Liver (tissue), 9 donors: ENCODE data around the gene STYX. TPM values are rescaled to one million over a fixed set of nuclear protein-coding genes. Genes with fewer than 3 reads are reported as not detected.
A peak's percentile ranks its signal among the peaks of the same experiment; 100 is the strongest.

Experiments
- DNase-seq: peaks from one replicate; pipeline ENCODE4 v3.0.0-alpha.2; 2017; ENCODE audit warnings: low spot score
- H3K27ac ChIP-seq, 2 donors: one replicate each; pipeline ENCODE4 v1.7.0; 2013; ENCODE audit warnings: inconsistent platforms in 2 of 2, low read length in 2 of 2, control low read depth in 1 of 2, low read depth in 1 of 2, mild to moderate bottlenecking in 1 of 2
- H3K27me3 ChIP-seq, 4 donors: one replicate each; pipeline versions ENCODE4 v1.6.1 to v1.7.0; 2013; ENCODE audit warnings: low read length in 3 of 4, inconsistent platforms in 1 of 4, mild to moderate bottlenecking in 1 of 4, moderate library complexity in 1 of 4; ENCODE audit not compliant: control insufficient read depth in 4 of 4, insufficient read depth in 4 of 4
- H3K36me3 ChIP-seq, 4 donors: one replicate each; pipeline versions ENCODE4 v1.6.1 to v1.7.0; 2013; ENCODE audit warnings: low read length in 3 of 4, mild to moderate bottlenecking in 3 of 4, low read depth in 1 of 4, moderate library complexity in 1 of 4; ENCODE audit not compliant: control insufficient read depth in 4 of 4, insufficient read depth in 3 of 4
- H3K4me1 ChIP-seq, 4 donors: one replicate each; pipeline versions ENCODE4 v1.6.1 to v1.7.0; 2013; ENCODE audit warnings: low read length in 3 of 4, mild to moderate bottlenecking in 3 of 4, moderate library complexity in 1 of 4; ENCODE audit not compliant: control insufficient read depth in 4 of 4, insufficient read depth in 4 of 4
- H3K4me3 ChIP-seq, 3 donors: one replicate each; pipeline versions ENCODE4 v1.6.1 to v1.7.0; 2013; ENCODE audit warnings: low read length in 3 of 3, control low read depth in 1 of 3, low read depth in 1 of 3, mild to moderate bottlenecking in 1 of 3
- H3K9ac ChIP-seq, 2 donors: one replicate each; pipeline ENCODE4 v1.7.0; 2013; ENCODE audit warnings: low read length in 2 of 2, mild to moderate bottlenecking in 2 of 2, moderate library complexity in 2 of 2, control low read depth in 1 of 2, low read depth in 1 of 2
- H3K9me3 ChIP-seq, 4 donors: one replicate each; pipeline versions ENCODE4 v1.6.1 to v1.7.0; 2013; ENCODE audit warnings: low read length in 3 of 4; ENCODE audit not compliant: control insufficient read depth in 4 of 4
- EGR1 ChIP-seq, 2 donors: IDR thresholded peaks; 2 replicates each; pipeline ENCODE4 v1.6.1; 2016 to 2018; ENCODE audit warnings: antibody characterized with exemption in 2 of 2, low read depth in 2 of 2
- FOXA2 ChIP-seq: IDR thresholded peaks from 2 replicates; pipeline ENCODE4 v1.6.1; 2016; ENCODE audit warnings: antibody characterized with exemption
- GABPA ChIP-seq, 2 donors: IDR thresholded peaks in 1 of 2; conservative IDR thresholded peaks in 1 of 2; 2 replicates each; pipeline ENCODE4 v1.6.1; 2016; ENCODE audit warnings: antibody characterized with exemption in 2 of 2, mild to moderate bottlenecking in 1 of 2, moderate library complexity in 1 of 2
- HNF4G ChIP-seq: IDR thresholded peaks from 2 replicates; pipeline ENCODE4 v1.6.1; 2016; ENCODE audit warnings: antibody characterized with exemption
- JUND ChIP-seq, 2 donors: IDR thresholded peaks; 2 replicates each; pipeline ENCODE4 v1.6.1; 2016; ENCODE audit warnings: antibody characterized with exemption in 2 of 2
- NR2F2 ChIP-seq: IDR thresholded peaks from 2 replicates; pipeline ENCODE4 v1.6.1; 2016; ENCODE audit warnings: antibody characterized with exemption
- RAD21 ChIP-seq, 2 donors: IDR thresholded peaks; 2 replicates each; pipeline ENCODE4 v1.6.1; 2016; ENCODE audit warnings: antibody characterized with exemption in 2 of 2, mild to moderate bottlenecking in 2 of 2
- RXRA ChIP-seq, 2 donors: IDR thresholded peaks; 2 replicates each; pipeline ENCODE4 v1.6.1; 2017 to 2018; ENCODE audit warnings: antibody characterized with exemption in 2 of 2, mild to moderate bottlenecking in 1 of 2
- TAF1 ChIP-seq: conservative IDR thresholded peaks from 2 replicates; pipeline ENCODE4 v1.6.1; 2016; ENCODE audit warnings: antibody characterized with exemption, mild to moderate bottlenecking
- YY1 ChIP-seq: IDR thresholded peaks from 2 replicates; pipeline ENCODE4 v1.6.1; 2016; ENCODE audit warnings: antibody characterized with exemption, mild to moderate bottlenecking
- WGBS: extraction: QIAGEN DNeasy Blood & Tissue Kit; methylation state at CpG from one replicate; pipeline ENCODE4 v1.1.7; 2013; 5-methylcytosine and 5-hydroxymethylcytosine counted together
- polyA plus RNA-seq, 2 donors: library from polyadenylated mRNA; stranded (reverse) in 1 of 2; unstranded in 1 of 2; fragments of 200-250 nt in 1 of 2; fragments of >200 nt in 1 of 2; fragmentation: Nextera tagmentation in 1 of 2; extraction: Ambion mirVana in 1 of 2; gene quantifications; one replicate each; pipeline versions ENCODE4 v1.2.1 to v1.2.3, GENCODE V29; 2013 to 2015
- total RNA-seq, 2 donors: library from RNA; depleted of rRNA; stranded (reverse); fragments of >200 nt; gene quantifications; one replicate each; pipeline ENCODE4 v1.2.3, GENCODE V29; 2014
- TF ChIP-seq, protein P1 (sequence below): fragments of 150-350 bp; IDR thresholded peaks from 2 replicates; pipeline ENCODE4 v1.5.1; 2017; ENCODE audit warnings: improper control_type of control experiment, low read depth, low read length; ENCODE audit not compliant: missing input control
- TF ChIP-seq, protein P2 (sequence below): IDR thresholded peaks from 2 replicates; pipeline ENCODE4 v1.6.1; 2016; ENCODE audit warnings: antibody characterized with exemption
- TF ChIP-seq, protein P3 (sequence below): IDR thresholded peaks from 2 replicates; pipeline ENCODE4 v1.6.1; 2016; ENCODE audit warnings: antibody characterized with exemption
- TF ChIP-seq, protein P4 (sequence below): IDR thresholded peaks from 2 replicates; pipeline ENCODE4 v1.6.1; 2016; ENCODE audit warnings: antibody characterized with exemption
- donor health status: healthy.
- donor health status: healthy.
- donor health status: healthy.
- donor health status: healthy.
- donor health status: healthy.

The STYX gene
- total and polyA plus RNA-seq, 4 donors = 5.9 to 21.2 (median 17.3) TPM

DNA sequence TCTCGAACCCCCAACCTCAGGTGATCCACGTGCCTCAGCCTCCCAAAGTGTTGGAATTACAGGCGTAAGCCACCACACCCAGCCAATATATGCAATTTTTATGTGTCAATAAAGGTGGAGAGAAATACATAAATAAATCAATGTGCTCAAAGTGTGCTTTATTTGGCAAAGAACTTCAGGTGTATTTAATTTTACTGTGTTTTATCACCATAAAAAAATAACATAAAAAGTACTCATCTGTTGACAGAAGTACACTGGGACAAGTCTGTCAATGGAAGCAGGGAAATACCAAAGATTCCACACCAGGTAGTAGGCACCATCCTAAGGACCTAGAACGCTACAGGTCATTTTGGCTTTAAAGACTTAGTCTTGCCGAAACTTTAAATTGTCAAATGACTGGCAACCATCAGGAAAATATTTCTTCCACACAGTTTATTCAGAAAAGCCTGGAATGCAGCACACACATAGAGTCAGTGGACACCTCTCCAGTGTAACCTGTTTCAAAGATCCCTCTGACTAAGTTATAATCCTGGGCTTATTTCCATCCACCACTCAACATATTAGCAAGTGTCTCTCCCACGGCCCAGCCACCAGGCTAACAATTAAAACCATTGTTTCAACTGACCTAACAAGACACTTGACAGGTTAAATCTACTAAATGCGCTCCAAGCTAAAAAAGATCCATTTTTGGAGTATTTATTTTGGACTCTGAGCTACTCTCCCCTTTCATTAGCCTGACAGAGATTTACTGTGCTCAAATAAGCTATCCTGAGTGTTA is 38.8 kb upstream of the STYX start:
- Histone ChIP-seq H3K9ac (no peak overlapping the region), H3K27me3 (no peaks in the 10 kb centered on the region), H3K4me1 (peaks cover 1 to 12% (median 8%) of the 10 kb centered on the region in 4 donors), H3K36me3 (no peaks in the 10 kb centered on the region), H3K4me3 (no peak overlapping the region), H3K27ac (no peak overlapping the region), H3K9me3 (no peaks in the 10 kb centered on the region)
- DNase-seq = no peak
- 80% methylated on average over 7 of the region's 7 CpGs for WGBS
- TF ChIP-seq RXRA (IDR thresholded peaks at IDR 0.05) (no peak), JUND (IDR thresholded peaks at IDR 0.05) (no peak), TAF1 (no peak), GABPA (IDR thresholded peaks at IDR 0.05 in 1 of 2, conservative IDR thresholded peaks at IDR 0.05 in 1 of 2) (no peak), EGR1 (IDR thresholded peaks at IDR 0.05; ENCODE audit: low read depth in 2 of 2) (no peak), FOXA2 (no peak), NR2F2 (no peak), HNF4G (no peak)
- TF ChIP-seq, protein P1, sequence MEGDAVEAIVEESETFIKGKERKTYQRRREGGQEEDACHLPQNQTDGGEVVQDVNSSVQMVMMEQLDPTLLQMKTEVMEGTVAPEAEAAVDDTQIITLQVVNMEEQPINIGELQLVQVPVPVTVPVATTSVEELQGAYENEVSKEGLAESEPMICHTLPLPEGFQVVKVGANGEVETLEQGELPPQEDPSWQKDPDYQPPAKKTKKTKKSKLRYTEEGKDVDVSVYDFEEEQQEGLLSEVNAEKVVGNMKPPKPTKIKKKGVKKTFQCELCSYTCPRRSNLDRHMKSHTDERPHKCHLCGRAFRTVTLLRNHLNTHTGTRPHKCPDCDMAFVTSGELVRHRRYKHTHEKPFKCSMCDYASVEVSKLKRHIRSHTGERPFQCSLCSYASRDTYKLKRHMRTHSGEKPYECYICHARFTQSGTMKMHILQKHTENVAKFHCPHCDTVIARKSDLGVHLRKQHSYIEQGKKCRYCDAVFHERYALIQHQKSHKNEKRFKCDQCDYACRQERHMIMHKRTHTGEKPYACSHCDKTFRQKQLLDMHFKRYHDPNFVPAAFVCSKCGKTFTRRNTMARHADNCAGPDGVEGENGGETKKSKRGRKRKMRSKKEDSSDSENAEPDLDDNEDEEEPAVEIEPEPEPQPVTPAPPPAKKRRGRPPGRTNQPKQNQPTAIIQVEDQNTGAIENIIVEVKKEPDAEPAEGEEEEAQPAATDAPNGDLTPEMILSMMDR = no peak
- TF ChIP-seq, protein P2, sequence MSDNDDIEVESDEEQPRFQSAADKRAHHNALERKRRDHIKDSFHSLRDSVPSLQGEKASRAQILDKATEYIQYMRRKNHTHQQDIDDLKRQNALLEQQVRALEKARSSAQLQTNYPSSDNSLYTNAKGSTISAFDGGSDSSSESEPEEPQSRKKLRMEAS = no peak
- TF ChIP-seq, protein P3, sequence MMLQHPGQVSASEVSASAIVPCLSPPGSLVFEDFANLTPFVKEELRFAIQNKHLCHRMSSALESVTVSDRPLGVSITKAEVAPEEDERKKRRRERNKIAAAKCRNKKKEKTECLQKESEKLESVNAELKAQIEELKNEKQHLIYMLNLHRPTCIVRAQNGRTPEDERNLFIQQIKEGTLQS = no peak

DNA sequence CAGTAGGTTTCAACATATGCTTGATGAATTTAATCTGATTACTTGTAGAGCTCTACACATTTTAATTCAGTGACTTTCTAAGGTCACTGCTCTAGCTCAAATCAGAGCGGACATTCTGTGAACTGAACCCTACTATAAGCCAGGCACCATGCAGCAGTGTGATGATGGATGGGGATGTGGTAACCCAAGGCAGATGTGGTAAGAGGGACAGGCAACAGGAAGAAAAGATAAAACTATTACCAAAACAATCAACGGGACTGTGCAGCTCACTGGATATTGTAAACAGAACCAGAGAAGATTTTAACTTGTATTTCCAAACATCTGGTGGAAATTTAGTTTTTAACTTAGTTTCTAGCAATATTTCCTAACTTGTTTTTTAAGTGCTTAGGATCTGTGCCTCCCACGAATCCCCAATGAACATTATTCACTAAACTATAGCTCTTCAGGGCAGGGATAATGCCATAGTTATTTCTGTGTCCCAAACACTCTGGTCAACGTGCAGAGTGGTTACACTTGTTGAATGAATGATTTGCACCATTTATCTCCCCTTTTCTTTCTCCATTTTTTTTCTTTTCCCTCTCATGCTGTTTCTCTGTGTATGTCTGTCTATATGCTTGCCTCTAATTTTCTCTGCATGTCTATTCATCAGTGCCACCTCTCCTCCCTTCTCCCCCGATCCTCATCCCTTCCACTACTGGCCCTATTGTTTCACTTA is 37.6 kb upstream of the STYX start:
- H3K27me3 ChIP-seq = no peaks in the 10 kb centered on the region
- WGBS = 67% methylated on average over 5 of the region's 5 CpGs
- TF ChIP-seq NR2F2 (no peak), JUND (IDR thresholded peaks at IDR 0.05) (no peak), RAD21 (IDR thresholded peaks at IDR 0.05) (no peak), GABPA (IDR thresholded peaks at IDR 0.05 in 1 of 2, conservative IDR thresholded peaks at IDR 0.05 in 1 of 2) (no peak), YY1 (no peak), HNF4G (no peak), EGR1 (IDR thresholded peaks at IDR 0.05; ENCODE audit: low read depth in 2 of 2) (no peak)
- TF ChIP-seq, protein P1 = no peak
- TF ChIP-seq, protein P4, sequence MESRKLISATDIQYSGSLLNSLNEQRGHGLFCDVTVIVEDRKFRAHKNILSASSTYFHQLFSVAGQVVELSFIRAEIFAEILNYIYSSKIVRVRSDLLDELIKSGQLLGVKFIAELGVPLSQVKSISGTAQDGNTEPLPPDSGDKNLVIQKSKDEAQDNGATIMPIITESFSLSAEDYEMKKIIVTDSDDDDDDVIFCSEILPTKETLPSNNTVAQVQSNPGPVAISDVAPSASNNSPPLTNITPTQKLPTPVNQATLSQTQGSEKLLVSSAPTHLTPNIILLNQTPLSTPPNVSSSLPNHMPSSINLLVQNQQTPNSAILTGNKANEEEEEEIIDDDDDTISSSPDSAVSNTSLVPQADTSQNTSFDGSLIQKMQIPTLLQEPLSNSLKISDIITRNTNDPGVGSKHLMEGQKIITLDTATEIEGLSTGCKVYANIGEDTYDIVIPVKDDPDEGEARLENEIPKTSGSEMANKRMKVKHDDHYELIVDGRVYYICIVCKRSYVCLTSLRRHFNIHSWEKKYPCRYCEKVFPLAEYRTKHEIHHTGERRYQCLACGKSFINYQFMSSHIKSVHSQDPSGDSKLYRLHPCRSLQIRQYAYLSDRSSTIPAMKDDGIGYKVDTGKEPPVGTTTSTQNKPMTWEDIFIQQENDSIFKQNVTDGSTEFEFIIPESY = no peak
- TF ChIP-seq, protein P2 = no peak
- DNase-seq = no peak
- H3K9ac ChIP-seq = no peak overlapping the region
- peaks cover 1 to 13% (median 8%) of the 10 kb centered on the region in 4 donors for H3K4me1 ChIP-seq
- no peak overlapping the region for H3K4me3 ChIP-seq
- H3K9me3 ChIP-seq = no peaks in the 10 kb centered on the region
- peak overlapping the region in 1 of 2 donors; percentile 9 for H3K27ac ChIP-seq
- H3K36me3 ChIP-seq = no peaks in the 10 kb centered on the region
